SK-N-MC (cell line): ENCODE data around the gene SCARF2.

Experiments
- EZH2 ChIP-seq: fragments of 200-600 bp; sonication (generic); IDR thresholded peaks from one replicate; pipeline ENCODE4 v1.6.1; 2017; ENCODE audit warnings: antibody characterized with exemption
- FOXP2 ChIP-seq: optimal IDR thresholded peaks from 2 replicates; pipeline ENCODE3; 2011; ENCODE audit warnings: mild to moderate bottlenecking, moderate library complexity; ENCODE audit not compliant: insufficient read depth; ENCODE audit errors: extremely low read length, control extremely low read depth
- POLR2AphosphoS5 ChIP-seq: IDR thresholded peaks from 2 replicates; pipeline ENCODE4 v1.6.1; 2012; ENCODE audit warnings: mild to moderate bottlenecking, low read depth, low read length, borderline replicate concordance

- TF ChIP-seq EZH2 (no peak), POLR2AphosphoS5 (no peak), FOXP2 (no peak)
These were observed 53.5 kb downstream of the SCARF2 start for GRCh38 chr22:20384171-20384570.
